ENCODE measurements around the gene UMAD1. TPM values are rescaled to one million over a fixed set of nuclear protein-coding genes. Genes with fewer than 3 reads are reported as not detected.

Gene UMAD1
- total RNA-seq, 4 donors from 2014 or later = 5.6 to 13.2 (median 12.1) TPM

DNA sequence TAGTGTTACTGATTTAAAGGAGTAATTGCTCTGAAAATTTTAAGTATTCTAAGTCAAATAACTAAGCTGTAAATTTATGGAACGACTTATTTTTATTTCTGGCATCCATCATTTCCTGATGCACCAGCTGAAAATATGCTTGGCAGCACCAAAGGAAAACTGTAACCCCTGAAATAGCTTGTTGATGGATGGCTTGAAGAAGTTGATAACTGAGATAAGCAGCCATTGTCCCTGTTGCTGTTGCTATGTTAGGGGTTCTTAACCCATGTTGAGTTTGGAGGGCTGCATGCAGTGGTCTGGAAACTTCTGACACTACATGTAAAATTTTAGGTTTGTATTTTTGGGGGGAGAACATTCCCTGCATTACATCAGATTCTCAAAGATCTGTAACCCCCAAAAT is 47.2 kb downstream of the UMAD1 start:
- DNase-seq (ENCODE audit: low spot score) = no peak
- ATAC-seq (ENCODE audit: low FRiP score) = no peak
- TF ChIP-seq, protein P1, sequence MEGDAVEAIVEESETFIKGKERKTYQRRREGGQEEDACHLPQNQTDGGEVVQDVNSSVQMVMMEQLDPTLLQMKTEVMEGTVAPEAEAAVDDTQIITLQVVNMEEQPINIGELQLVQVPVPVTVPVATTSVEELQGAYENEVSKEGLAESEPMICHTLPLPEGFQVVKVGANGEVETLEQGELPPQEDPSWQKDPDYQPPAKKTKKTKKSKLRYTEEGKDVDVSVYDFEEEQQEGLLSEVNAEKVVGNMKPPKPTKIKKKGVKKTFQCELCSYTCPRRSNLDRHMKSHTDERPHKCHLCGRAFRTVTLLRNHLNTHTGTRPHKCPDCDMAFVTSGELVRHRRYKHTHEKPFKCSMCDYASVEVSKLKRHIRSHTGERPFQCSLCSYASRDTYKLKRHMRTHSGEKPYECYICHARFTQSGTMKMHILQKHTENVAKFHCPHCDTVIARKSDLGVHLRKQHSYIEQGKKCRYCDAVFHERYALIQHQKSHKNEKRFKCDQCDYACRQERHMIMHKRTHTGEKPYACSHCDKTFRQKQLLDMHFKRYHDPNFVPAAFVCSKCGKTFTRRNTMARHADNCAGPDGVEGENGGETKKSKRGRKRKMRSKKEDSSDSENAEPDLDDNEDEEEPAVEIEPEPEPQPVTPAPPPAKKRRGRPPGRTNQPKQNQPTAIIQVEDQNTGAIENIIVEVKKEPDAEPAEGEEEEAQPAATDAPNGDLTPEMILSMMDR (IDR thresholded peaks at IDR 0.05) = no peak

- ATAC-seq (ENCODE audit: low FRiP score) (no peak), DNase-seq (ENCODE audit: low spot score) (no peak)
- TF ChIP-seq, protein P1 (IDR thresholded peaks at IDR 0.05) = no peak
Observed at GRCh38 chr7:7688310-7688709, 47.8 kb downstream of the UMAD1 start.

DNA sequence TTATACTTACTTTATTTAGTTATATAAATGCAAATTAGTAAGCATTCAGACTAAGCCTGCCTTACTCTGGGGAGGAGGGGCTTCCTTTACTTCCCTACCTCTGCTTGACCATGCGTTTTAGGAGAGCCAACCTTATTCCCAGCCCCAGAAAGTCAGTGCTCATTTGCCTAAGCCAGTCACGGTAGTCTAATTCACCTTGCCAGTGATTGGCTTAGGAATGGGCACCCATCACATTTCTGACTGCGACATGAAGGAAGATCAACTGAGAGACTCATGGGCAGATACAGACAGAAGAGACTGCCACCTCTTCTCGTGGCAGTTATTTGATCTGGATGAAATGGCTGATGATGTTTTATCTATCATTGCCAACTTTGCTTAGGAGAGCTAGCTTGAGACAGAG is 48.4 kb downstream of the UMAD1 start:
- TF ChIP-seq, protein P1 (IDR thresholded peaks at IDR 0.05) = no peak
- ATAC-seq (ENCODE audit: low FRiP score) (no peak), DNase-seq (ENCODE audit: low spot score) (no peak)

- DNase-seq (ENCODE audit: low spot score) (no peak), ATAC-seq (ENCODE audit: low FRiP score) (no peak)
- TF ChIP-seq, protein P1 (IDR thresholded peaks at IDR 0.05) = no peak
Observed at GRCh38 chr7:7693881-7694280, 53.3 kb downstream of the UMAD1 start.

GRCh38 chr7:7694542-7694941 is 54.0 kb downstream of the UMAD1 start:
- DNase-seq (ENCODE audit: low spot score) = no peak
- TF ChIP-seq, protein P1 (IDR thresholded peaks at IDR 0.05) = no peak
- no peak for ATAC-seq (ENCODE audit: low FRiP score)

- no peak for DNase-seq (ENCODE audit: low spot score)
- TF ChIP-seq, protein P1 (IDR thresholded peaks at IDR 0.05) = no peak
- no peak for ATAC-seq (ENCODE audit: low FRiP score)
Observed at GRCh38 chr7:7695111-7695817, 54.7 kb downstream of the UMAD1 start.

DNA sequence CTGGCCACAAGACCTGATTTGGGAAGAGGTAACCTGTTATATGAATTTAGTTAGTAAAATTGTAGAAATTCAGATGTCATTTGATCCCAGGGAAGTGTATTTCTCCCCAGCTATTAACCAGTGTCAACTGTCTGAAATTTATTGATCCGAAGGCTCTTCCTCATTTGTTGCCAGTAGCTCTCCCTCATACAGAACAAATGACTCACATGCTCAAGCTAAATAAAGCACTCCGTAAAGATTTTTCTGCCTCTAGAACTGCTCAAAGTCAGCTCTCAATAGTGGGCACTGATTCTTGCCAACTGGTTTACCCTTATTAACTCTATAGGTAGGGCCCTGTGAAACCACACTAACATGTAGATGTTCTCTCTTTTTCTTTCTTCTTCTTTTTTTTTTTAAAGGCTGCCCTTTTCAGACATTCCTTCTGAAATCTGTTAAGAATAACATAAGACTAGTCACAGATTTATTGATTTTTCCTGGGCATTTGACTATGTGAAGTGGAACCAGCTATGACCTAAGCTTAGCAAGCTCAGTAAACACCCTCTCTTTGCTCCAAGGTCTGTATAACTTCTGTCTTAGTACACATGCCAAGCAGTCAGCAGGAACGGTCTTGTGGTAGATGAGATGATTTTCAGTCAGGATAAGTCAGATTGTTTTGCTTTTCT is 56.0 kb downstream of the UMAD1 start:
- no peak for DNase-seq (ENCODE audit: low spot score)
- TF ChIP-seq, protein P1 (IDR thresholded peaks at IDR 0.05) = no peak
- no peak for ATAC-seq (ENCODE audit: low FRiP score)
